GM21619 (cell line): Measurements from ENCODE around the gene LSR.

Experiments used
- ATAC-seq: cut with Tn5 transposase; IDR thresholded peaks from one replicate; pipeline ENCODE4 v1.9.1; 2021; ENCODE audit not compliant: unreplicated experiment

The LSR gene

DNA sequence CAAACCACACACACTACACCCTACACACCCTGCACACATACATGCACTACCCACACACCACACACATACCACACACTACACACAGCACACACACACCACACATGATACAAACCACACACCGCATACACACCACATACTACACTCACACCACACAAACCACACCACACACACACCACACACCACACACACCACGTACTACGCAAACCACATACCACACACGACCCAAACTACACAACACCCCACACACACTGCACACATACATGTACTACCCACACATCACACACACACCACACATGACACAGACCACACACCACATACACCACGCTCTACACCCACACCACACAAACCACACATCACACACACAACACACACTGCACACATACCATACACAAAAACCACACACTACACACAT is 49.8 kb downstream of the LSR start:
- ATAC-seq = no peak

DNA sequence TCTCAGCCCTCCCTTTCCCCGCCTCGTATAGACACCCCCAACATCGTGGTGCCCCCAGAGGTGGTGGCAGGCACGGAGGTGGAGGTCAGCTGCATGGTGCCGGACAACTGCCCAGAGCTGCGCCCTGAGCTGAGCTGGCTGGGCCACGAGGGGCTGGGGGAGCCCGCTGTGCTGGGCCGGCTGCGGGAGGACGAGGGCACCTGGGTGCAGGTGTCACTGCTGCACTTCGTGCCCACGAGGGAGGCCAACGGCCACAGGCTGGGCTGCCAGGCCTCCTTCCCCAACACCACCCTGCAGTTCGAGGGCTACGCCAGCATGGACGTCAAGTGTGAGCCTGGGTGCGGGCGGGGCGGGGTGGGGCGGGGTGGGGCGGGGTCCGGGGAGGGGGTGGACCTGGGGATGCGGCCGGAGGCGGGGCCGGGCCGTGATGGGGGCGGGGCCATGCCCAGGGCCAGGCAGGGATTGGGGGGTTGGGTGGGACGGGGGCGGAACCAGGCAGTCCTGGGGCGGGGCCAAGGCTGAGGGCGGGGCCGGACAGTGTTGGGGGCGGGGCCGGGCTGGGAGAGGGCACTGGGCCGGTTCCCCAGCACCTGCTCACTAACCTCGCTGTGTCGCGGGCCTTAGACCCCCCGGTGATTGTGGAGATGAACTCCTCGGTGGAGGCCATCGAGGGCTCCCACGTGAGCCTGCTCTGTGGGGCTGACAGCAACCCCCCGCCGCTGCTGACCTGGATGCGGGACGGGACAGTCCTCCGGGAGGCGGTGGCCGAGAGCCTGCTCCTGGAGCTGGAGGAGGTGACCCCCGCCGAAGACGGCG is 50.9 kb downstream of the LSR start:
- ATAC-seq = no peak

DNA sequence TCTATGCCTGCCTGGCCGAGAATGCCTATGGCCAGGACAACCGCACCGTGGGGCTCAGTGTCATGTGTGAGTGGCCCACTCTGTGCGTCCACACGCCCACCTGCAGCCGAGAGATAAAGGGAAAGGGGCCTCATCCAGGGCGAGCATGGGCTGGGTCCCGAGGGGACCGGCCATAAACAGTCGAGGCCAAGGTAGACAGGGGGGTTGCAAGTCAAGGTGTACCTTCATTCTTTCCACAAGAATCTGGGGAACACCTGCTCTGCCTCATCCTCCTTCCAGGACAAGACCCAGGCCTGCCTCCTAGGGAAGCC is 51.5 kb downstream of the LSR start:
- no peak for ATAC-seq

DNA sequence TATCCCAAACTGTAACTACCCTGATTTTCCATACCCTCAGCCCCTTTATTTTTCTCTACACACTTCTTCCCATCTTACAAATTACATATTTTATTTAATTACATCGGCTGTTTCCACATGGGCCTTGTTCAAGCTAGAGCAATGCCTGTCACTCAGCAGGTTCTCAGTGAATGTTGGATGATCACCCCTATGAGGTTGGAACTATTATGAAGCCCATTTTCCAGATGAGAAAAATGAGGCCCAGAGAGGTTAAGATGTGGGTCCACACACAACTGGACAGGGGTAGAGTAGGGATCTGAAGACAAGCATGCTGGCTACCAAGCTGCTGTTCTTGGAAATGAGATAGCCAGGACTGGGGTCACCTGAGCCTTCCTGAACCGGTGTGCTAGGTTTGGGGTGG is 53.2 kb downstream of the LSR start:
- no peak for ATAC-seq

DNA sequence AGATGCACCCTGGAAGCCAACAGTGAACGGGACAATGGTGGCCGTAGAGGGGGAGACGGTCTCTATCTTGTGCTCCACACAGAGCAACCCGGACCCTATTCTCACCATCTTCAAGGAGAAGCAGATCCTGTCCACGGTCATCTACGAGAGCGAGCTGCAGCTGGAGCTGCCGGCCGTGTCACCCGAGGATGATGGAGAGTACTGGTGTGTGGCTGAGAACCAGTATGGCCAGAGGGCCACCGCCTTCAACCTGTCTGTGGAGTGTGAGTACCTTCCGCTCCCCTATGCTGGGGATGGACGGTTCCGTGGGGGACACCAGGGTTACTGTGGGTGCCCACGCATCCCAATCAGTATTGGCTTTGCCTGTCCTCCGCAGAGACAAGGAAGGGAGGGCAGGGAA is 53.6 kb downstream of the LSR start:
- no peak for ATAC-seq

DNA sequence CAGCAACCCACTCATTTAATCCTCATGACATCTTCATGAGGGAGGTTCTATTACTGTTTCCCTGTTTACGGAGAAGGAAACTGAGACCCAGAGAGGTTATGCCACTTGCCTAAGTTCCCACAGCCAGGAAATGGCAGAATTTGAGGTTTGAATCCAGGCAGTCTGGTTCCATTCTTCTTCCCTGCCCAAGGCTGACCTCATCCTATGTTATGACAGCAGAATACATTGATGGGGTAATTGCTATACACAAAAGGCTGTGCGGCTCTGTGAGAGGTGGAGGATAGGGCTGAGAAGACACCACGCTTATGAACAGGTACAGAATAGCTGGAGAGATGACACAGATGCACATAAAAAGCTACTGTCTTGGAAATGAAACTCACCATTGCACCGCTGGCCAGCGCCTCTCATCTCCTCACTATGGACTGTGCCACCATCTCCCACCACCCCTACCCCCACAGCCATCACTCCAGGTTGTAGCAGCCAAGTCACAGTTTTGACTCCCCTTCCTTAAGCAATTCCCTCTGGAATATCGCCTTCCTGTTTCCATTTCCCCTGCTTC is 54.6 kb downstream of the LSR start:
- no peak for ATAC-seq

DNA sequence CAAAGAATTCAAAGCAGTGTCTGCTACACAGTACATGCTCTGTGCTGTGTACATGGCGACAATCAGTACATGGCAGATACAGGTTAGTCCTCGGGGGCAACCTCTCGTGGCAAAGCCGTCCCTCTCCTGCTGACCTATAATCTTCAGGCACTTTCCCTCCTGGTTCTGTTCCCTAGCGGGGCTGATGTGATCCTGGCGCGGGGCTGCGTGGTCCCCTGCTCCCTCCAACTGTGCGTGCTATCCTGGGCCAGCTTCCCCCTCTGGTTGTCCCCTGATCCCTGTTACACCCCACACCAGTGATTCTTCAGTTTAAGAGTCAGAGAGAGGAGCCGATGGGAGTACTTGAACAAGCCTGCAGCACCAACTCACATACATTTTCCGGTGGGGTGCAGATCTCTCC is 55.2 kb downstream of the LSR start:
- ATAC-seq = no peak

DNA sequence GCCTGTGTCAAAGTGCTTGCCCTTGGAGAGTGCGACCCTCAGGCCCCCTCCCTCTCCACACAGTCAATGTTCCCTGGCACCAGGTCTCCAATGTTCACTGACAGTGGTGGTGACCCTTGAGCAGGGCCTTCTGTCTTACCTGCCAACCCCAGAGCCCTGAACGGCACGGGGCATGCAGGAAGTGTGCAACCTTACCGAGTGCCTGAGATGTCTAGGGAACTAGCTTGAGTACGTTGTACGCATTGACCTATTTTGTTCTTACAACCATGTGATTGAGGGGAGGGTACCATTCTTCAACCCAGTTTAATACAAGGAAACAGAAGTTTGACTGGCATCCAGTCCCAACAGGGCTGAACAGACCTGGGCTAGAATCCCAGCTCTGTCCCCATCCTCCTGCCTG is 56.4 kb downstream of the LSR start:
- no peak for ATAC-seq

DNA sequence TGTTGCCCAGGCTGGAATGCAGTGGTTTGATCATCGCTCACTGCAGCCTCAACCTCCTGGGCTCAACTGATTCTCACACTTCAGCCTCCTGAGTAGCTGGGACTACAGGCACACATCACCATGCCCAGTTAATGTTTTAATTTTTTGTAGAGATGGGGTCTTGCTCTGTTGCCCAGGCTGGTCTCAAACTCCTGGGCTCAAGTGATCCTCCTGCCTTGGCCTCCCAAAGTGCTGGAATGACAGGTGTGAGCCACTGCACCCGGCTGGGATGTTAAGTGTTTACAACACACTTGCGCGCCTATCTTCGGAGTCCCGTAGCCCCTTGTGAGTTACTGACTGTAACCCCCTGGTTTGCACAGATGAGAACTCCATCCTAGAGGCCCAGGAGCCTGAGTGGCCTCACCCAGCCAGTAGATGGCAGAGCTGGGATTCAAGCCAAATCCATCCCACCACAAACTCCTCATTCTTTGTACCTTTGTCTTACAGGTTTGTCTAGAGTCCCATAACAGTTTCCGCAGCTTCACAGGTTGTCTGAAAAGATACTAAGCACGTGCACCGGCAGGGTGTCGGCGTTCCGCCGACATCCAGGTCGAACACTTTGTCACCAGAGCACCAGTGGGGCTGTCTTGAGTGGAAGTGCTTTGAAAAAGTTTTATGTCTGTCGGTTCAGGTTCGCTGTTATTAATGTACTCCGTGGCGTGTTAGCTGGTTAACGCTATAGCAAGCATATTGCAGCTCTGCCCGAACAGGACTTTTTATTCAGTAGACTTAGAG is 57.9 kb downstream of the LSR start:
- ATAC-seq = no peak

DNA sequence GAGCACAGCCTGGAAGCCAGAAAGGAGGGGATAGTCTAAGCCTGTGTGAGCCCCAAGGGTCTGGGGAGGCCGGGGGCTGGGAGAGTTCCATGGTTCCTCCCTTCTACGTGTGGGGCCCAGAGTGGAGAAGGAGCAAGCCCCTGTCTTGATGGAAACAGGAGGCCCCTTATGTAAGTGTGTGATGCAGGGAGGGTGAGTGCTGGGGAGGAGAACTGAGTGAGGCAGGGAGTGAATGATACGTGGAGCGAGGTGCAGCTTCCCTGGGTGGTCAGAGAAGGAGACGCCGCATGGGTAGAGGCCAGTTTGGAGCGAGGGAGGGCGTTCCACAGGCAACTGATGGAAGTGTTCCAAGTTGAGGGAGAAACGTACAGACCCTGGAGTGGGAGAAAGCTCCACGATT is 59.1 kb downstream of the LSR start:
- no peak for ATAC-seq

DNA sequence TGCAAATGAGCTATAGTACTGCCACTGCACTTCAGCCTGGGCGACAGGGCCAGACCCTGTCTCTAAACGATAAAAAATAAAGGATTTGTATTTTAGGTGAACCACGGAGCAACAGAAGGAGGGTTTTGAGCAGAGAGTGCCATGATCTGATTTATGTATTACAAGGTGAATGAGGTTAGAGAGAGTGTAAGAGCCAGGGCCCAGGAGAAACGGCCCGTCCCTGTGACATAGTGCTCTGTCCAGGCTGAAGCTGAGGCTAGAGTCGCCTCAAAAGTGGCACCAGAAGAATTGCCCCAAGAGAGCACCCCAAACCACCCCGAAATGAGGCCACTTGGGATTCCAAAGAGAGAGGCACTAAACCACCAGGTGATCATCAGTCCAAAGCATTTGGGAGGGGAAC is 60.1 kb downstream of the LSR start:
- ATAC-seq = no peak

DNA sequence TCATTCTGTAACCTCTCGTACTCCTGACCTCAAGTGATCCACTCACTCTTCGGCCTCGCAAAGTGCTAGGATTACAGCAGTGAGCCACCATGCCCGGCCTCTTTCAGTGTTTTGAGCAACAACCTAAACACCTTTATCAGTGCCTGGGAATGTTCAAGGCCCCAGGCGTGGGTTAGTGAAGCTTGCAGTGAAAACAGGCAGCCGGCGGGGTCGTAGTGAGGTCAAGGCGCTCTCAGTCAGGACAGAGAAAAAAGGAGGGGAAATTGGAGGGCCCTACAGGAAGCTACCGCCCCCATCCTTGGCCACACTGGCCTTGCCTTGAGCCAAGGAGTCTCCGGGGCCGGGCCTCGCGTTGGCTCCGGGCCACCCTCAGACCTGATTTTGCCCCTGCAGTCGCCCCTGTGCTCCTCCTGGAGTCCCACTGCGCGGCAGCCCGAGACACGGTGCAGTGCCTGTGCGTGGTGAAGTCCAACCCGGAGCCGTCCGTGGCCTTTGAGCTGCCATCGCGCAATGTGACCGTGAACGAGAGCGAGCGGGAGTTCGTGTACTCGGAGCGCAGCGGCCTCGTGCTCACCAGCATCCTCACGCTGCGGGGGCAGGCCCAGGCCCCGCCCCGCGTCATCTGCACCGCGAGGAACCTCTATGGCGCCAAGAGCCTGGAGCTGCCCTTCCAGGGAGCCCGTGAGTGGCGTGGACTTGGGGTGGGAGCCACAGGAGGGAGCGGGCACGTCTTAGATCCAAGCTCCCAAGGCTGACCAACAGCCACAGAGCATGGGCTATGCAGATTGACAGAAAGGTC is 60.9 kb downstream of the LSR start:
- no peak for ATAC-seq

DNA sequence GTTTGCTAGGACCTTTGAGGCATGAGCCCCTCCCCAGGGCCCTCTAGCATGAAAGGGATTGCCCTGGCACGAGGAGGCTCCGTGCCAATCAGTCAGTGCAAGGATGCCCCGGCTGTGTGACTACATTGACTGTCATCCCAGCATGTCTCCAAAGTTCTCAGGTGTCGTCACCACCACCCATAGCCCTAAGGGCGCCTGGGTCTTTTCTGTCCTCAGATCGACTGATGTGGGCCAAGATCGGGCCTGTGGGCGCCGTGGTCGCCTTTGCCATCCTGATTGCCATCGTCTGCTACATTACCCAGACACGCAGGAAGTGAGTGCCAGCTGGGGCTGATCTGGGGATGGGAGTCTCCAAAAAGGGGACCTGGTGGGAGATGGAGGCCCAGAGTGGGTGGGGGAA is 61.5 kb downstream of the LSR start:
- ATAC-seq = no peak

DNA sequence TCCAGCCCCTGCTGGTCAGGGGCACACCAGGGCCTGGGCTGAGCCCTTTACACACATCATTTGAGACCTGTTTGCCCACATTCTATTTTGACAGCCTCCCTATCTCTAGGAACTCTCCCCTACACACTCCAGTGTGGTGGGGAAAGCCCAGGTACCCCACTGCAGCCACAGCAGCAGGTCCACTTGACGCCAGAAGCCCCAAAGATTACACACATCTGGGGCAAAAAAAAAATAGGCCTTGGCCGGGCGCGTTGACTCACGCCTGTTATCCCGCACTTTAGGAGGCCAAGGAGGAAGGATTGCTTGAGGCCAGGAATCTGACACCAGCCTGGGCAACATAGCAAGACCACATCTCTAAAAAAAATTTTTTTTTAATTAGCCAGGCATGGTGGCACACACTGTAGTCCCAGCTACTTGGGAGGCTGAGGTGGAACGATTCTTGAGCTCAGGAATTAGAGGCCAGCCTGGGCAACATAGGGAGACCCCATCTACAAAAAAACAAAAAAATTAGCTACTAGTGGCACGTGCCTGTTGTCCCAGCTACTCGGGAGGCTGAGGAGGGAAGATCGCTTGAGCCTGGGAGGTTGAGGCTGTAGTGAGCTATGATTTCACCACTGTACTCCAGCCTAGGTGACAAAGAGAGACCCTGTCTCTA is 62.1 kb downstream of the LSR start:
- ATAC-seq = no peak

DNA sequence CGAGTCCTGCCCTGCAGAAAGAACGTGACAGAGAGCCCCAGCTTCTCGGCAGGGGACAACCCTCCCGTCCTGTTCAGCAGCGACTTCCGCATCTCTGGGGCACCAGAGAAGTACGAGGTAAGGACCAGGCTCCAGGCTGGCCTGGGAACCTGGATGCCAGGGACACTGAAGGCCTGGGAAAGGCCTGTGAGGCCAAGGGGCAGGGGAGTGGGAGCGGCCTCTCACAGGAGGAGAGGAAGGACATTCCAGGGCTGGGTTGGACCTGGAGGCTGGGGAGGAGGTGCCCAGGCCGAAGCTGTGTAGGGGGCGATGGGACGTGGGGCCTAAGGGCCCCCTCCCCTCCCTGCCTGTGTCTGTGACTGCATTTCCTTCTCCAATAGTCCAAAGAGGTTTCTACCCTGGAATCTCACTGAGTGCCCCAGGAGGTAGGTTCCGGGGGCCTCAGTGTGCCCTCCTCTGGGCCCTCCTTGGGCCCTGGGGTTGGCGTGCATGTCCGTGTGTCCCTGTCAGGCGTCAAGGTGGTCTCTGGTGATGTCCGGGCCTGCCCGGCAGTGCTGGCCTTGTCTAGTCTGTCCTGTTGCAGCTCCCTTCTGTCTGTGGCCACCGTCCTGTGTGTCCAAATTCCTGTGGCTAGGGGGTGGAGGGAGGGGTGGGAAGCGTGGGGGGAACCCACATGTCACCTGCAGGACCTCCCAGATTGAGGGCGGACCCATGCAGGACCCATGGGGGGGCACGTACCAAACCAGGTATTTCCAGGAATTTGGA is 63.3 kb downstream of the LSR start:
- no peak for ATAC-seq

DNA sequence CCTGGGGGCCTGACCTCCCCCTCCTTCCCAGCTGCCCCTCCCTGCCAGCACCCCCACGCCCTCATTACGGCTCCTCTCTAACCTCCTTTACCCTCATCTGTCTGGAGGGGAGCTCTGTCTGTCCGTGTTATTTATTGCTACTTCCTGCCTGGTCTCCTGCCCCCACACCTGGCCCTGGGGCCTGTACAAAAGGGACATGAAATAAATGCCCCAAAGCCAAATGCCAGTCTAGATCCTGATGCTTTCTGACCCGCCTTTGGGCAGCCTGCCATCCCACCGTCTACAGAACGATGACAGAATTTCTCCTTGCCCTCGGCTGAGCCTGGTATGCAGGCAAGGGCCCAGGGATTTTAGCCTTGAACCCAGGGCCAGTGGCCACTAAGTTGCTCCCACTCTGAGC is 64.8 kb downstream of the LSR start:
- no peak for ATAC-seq

DNA sequence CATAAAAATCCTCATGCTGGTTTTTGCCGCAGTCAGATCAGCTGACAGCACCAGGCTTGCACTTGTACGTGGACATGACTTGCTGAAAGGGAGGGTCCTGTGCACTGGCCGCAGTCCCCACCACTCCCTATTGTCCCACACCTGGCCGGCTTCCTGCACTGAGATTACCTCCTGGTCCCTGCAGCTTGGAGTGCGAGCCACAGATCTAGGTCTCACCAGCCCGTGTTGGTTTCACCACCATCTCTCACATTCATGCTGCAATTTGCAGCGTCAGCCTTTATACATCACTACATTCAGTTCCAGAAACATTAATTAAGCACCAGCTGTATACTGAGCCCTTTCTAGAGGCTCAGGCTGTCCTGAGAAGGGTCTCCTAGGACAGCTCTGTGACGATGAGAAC is 65.2 kb downstream of the LSR start:
- no peak for ATAC-seq

DNA sequence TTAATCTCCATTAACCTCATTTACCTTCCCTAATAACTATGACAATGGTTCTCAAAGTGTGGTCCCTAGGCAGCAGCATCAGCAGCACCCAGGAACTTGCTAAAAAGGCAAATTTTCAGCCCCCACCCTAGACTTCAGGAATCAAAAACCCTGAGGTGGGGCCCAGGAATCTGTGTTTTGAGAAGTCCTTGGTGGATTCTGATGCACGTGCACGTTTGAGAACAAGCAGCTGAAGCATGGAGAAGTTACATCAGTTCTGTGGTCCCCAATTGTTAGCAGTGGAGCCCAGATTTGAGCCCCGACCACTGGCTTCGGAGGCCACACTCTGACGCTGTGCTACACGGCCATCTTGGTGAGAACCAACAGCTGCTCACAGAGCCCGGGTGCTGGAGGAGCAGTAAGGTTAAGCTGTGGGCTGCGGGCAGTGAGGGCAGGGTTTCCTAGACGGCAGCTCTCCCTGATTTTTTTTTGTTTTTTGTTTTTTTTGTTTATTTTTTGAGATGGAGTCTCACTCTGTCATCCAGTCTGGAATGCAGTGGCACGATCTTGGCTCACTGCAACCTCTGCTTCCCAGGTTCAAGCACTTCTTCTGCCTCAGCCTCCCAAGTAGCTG is 66.2 kb downstream of the LSR start:
- no peak for ATAC-seq

DNA sequence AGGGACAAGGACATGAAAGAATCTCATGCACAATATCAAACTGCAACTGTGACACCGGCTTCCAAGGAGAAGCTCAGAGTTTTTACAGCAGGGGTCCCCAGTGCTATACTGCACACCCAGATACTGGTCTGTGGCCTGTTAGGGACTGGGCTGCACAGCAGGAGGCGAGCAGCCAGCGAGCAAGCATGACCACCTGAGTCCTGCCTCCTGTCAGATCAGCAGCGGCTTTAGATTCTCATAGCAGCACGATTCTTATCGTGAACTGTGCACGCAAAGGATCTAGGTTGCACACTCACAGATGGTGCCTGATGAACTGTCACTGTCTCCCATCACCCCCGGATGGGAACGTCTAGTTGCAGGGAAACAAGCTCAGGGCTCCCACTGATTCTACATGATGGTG is 67.1 kb downstream of the LSR start:
- ATAC-seq = no peak

DNA sequence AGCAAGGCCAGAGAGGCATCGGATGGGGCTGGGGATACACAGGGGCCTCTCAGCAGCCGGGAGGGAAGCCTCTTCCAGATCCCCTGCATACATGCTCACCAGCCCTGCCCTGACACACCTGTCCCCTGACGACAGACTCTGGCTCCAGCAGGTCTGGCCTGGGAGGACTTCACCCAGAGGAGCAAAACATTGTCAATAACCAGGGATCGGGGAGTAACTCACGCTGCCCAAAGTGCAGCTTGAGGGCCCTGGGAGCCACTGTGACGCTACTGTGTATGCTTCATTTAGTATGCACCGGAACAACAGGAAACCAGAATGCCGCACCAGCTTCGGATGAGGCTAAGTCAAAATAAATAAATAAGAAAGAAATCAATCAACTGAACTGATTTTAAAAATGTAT is 67.8 kb downstream of the LSR start:
- no peak for ATAC-seq
